ENCODE measurements around the gene DGCR2.

Gene DGCR2

DNA sequence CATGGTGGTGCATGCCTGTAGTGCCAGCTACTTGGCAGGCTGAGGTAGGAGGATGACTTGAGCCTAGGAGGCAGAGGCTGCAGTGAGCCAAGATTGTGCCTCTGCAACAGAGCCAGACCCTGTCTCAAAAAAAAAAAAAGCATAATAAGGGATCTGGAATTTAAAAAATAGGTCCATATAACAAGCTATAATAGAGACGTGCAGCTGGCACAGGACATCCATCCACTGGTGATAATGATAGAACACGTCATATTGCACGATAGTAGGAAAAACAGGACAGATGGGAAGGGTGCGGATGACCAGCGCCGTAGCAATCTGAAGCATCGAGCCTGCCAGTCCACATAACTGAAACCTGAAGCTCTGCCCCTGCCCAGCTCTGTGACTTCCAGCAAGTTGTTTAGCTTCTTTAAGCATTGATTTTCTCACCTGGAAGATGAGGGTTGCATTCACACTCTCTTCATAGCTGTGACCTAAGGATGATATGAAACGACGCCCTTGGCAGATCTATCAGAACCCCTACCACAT is 125.8 kb downstream of the DGCR2 start:
- Histone ChIP-seq H3K27me3 (ENCODE audit: control insufficient read depth in 1 of 2, insufficient read depth in 2 of 2, low read length in 2 of 2) (peaks cover 0 to 21% of the 10 kb centered on the region in 2 donors), H3K9ac (ENCODE audit: low read depth in 1 of 2, low read length in 2 of 2) (no peak overlapping the region), H3K36me3 (ENCODE audit: control insufficient read depth in 1 of 2, insufficient read depth in 2 of 2, low read length in 2 of 2) (no peaks in the 10 kb centered on the region), H3K9me3 (ENCODE audit: control insufficient read depth in 1 of 2, low read length in 2 of 2) (no peaks in the 10 kb centered on the region), H3K27ac (ENCODE audit: low read depth, low read length) (no peak overlapping the region), H3K4me1 (ENCODE audit: control insufficient read depth in 1 of 2, insufficient read depth in 2 of 2, low read length in 2 of 2) (no peaks in the 10 kb centered on the region), H3K4me3 (ENCODE audit: low read depth in 1 of 2, low read length in 2 of 2) (no peak overlapping the region)

DNA sequence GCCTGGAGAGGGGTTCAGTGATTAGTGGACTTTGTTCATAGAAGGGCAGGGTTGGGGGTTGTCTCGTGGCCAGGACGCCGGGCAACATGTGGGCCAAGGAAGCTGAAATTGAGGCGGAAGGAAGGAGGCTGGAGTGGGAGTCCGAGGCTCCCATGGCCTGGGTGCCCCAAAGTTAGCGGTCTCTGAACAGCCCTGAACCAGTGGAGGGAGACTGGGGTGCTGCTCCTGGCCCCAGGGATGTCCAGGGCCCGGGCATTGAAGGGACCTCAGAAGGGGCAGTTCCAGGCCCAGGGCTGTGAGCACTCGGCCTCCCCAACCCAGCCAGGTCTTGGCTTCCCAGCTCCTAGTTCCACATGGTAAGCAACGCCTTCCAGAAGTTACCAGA is 126.9 kb downstream of the DGCR2 start:
- Histone ChIP-seq H3K27me3 (ENCODE audit: control insufficient read depth in 1 of 2, insufficient read depth in 2 of 2, low read length in 2 of 2) (peaks cover 0 to 21% of the 10 kb centered on the region in 2 donors), H3K4me1 (ENCODE audit: control insufficient read depth in 1 of 2, insufficient read depth in 2 of 2, low read length in 2 of 2) (no peaks in the 10 kb centered on the region), H3K27ac (ENCODE audit: low read depth, low read length) (no peak overlapping the region), H3K9me3 (ENCODE audit: control insufficient read depth in 1 of 2, low read length in 2 of 2) (no peaks in the 10 kb centered on the region), H3K4me3 (ENCODE audit: low read depth in 1 of 2, low read length in 2 of 2) (no peak overlapping the region), H3K36me3 (ENCODE audit: control insufficient read depth in 1 of 2, insufficient read depth in 2 of 2, low read length in 2 of 2) (no peaks in the 10 kb centered on the region), H3K9ac (ENCODE audit: low read depth in 1 of 2, low read length in 2 of 2) (no peak overlapping the region)

DNA sequence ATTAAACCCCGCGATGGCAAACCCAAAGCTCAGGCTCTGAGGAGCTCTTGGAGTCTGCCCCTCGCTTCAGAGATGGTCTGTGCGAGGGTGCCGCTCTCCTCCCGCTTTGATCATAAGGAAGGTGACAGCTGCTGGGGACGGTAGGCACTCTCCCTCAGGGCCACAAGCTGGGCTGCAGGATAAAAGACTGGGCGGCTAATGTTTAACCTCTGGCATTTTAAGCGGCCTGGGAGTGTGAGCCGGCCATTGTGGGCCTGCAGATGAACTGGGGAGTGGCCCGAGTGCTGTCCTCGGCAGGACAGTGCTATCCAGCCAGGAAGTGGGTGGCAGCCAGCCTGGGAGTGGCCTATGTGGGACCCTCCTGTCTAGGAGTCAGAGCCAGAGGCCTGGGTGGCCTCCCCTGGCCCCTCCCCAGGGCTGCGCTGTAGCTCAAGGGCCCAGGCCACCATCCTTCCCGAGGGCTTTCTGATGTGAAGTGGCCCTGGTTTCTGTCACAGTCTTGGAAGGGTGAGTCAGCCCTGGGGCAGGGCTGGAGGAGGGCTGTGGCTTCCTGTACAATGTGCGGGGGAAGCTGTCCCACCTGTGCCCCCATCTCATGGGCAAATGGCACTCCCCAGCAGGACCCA is 127.4 kb downstream of the DGCR2 start:
- no peaks in the 10 kb centered on the region for H3K9me3 ChIP-seq (ENCODE audit: control insufficient read depth in 1 of 2, low read length in 2 of 2)
- H3K27me3 ChIP-seq (ENCODE audit: control insufficient read depth in 1 of 2, insufficient read depth in 2 of 2, low read length in 2 of 2), result peaks cover 0 to 21% of the 10 kb centered on the region in 2 donors
- no peaks in the 10 kb centered on the region for H3K4me1 ChIP-seq (ENCODE audit: control insufficient read depth in 1 of 2, insufficient read depth in 2 of 2, low read length in 2 of 2)
- H3K9ac ChIP-seq (ENCODE audit: low read depth in 1 of 2, low read length in 2 of 2), result no peak overlapping the region
- no peaks in the 10 kb centered on the region for H3K36me3 ChIP-seq (ENCODE audit: control insufficient read depth in 1 of 2, insufficient read depth in 2 of 2, low read length in 2 of 2)
- H3K27ac ChIP-seq (ENCODE audit: low read depth, low read length), result no peak overlapping the region
- no peak overlapping the region for H3K4me3 ChIP-seq (ENCODE audit: low read depth in 1 of 2, low read length in 2 of 2)

DNA sequence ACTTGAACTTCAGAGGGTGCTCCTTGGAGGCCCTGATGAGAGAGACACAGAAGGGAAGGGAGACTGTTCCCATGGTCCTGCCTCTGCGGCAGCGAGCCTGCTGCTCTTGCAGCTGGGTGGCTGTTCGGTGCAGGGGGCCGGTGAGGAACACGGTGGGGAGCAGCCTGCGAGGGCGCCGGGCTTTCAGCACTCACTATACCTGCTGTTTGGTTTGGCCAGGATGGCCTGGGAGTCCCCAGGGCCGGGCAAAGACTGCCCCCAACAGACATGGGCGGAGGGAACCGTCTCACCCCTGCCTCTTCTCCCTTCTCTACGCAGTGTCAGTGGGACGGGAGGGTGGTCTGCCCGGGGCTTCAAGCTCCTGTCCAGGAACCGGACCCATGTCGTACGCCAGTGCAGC is 128.2 kb downstream of the DGCR2 start:
- no peaks in the 10 kb centered on the region for H3K4me1 ChIP-seq (ENCODE audit: control insufficient read depth in 1 of 2, insufficient read depth in 2 of 2, low read length in 2 of 2)
- peaks cover 0 to 21% of the 10 kb centered on the region in 2 donors for H3K27me3 ChIP-seq (ENCODE audit: control insufficient read depth in 1 of 2, insufficient read depth in 2 of 2, low read length in 2 of 2)
- H3K9ac ChIP-seq (ENCODE audit: low read depth in 1 of 2, low read length in 2 of 2), result no peak overlapping the region
- no peaks in the 10 kb centered on the region for H3K36me3 ChIP-seq (ENCODE audit: control insufficient read depth in 1 of 2, insufficient read depth in 2 of 2, low read length in 2 of 2)
- H3K4me3 ChIP-seq (ENCODE audit: low read depth in 1 of 2, low read length in 2 of 2), result no peak overlapping the region
- H3K9me3 ChIP-seq (ENCODE audit: control insufficient read depth in 1 of 2, low read length in 2 of 2), result no peaks in the 10 kb centered on the region
- no peak overlapping the region for H3K27ac ChIP-seq (ENCODE audit: low read depth, low read length)

DNA sequence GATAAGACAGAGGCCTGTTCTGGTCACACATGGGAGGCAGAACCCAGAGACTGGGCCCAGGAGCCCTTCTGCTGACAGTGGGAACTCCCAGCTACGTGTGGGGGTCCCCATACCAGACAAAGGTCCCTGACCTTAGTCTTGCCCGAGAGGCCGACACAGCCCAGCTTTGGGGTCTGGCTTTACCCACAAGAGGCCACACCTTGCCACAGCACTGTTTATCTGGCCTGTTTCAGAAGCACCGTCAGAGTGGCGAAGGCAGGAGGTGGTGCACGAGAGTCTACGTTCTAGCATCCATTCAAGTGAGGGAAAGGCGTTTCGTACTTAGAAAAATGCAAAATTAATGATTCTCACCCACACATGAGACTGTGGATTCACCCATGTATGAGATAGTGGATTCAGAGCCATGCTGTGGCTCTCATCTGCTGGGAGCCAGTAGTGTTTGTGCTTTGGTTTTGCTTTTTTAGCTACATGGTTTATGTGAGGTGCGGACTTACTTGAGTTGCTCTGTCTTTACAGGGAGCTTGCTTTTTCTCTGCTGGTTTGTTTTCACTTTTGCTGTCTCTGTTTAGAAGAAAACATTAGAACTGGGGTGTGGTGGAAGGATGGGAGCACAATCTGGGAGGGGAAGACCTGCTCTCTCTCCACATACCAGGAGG is 129.5 kb downstream of the DGCR2 start:
- Histone ChIP-seq H3K4me1 (ENCODE audit: control insufficient read depth in 1 of 2, insufficient read depth in 2 of 2, low read length in 2 of 2) (no peaks in the 10 kb centered on the region), H3K9ac (ENCODE audit: low read depth in 1 of 2, low read length in 2 of 2) (no peak overlapping the region), H3K36me3 (ENCODE audit: control insufficient read depth in 1 of 2, insufficient read depth in 2 of 2, low read length in 2 of 2) (no peaks in the 10 kb centered on the region), H3K9me3 (ENCODE audit: control insufficient read depth in 1 of 2, low read length in 2 of 2) (no peaks in the 10 kb centered on the region), H3K27ac (ENCODE audit: low read depth, low read length) (no peak overlapping the region), H3K4me3 (ENCODE audit: low read depth in 1 of 2, low read length in 2 of 2) (no peak overlapping the region), H3K27me3 (ENCODE audit: control insufficient read depth in 1 of 2, insufficient read depth in 2 of 2, low read length in 2 of 2) (peaks cover 0 to 18% of the 10 kb centered on the region in 2 donors)

DNA sequence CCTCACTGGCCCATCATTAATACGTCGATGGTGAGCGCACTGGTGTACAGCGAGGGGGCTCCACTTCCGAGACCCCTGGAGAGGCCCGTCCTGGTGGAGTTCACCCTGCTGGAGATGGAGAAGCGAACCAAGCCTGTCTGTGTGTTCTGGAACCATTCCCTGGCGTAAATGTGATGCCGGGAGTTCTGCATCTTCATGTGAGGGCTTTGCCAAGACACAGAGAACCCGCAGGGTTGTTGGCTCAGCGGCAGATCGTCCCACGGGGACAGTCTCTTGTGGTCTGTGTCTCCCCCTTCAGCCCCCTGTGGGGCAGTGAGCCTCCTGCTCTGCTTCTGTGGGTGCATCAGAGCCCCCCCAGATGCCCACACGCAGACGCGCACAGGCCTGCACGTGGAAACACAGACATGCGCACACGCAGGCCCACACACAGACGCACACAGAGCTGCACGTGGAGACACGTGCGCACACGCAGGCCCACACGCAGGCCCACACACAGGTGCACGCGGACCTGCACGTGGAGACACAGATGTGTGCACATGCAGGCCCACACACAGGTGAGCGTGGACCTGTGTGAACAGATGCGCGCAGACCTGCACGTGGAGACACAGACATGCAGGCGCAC is 130.3 kb downstream of the DGCR2 start:
- Histone ChIP-seq H3K27ac (ENCODE audit: low read depth, low read length) (no peak overlapping the region), H3K36me3 (ENCODE audit: control insufficient read depth in 1 of 2, insufficient read depth in 2 of 2, low read length in 2 of 2) (no peaks in the 10 kb centered on the region), H3K4me3 (ENCODE audit: low read depth in 1 of 2, low read length in 2 of 2) (no peak overlapping the region), H3K27me3 (ENCODE audit: control insufficient read depth in 1 of 2, insufficient read depth in 2 of 2, low read length in 2 of 2) (peaks cover 0 to 14% of the 10 kb centered on the region in 2 donors), H3K4me1 (ENCODE audit: control insufficient read depth in 1 of 2, insufficient read depth in 2 of 2, low read length in 2 of 2) (no peaks in the 10 kb centered on the region), H3K9me3 (ENCODE audit: control insufficient read depth in 1 of 2, low read length in 2 of 2) (no peaks in the 10 kb centered on the region), H3K9ac (ENCODE audit: low read depth in 1 of 2, low read length in 2 of 2) (no peak overlapping the region)

DNA sequence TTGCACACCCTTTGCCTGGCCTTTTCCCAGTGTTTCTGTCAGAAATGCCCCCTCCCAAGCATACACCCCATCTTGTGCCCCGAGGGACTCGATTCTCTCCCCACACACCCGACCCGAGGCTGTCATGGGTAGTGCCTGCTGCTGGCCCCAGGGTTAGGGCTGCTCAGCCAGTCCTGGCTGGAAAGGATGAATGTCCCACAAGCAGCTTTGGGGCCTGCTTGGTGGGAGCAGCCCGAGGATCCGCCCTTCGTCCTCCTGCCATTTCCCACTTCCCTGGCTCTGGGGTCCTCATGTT is 131.1 kb downstream of the DGCR2 start:
- H3K36me3 ChIP-seq (ENCODE audit: control insufficient read depth in 1 of 2, insufficient read depth in 2 of 2, low read length in 2 of 2), result no peaks in the 10 kb centered on the region
- H3K9me3 ChIP-seq (ENCODE audit: control insufficient read depth in 1 of 2, low read length in 2 of 2), result no peaks in the 10 kb centered on the region
- no peak overlapping the region for H3K27ac ChIP-seq (ENCODE audit: low read depth, low read length)
- no peak overlapping the region for H3K9ac ChIP-seq (ENCODE audit: low read depth in 1 of 2, low read length in 2 of 2)
- peaks cover 0 to 9% of the 10 kb centered on the region in 2 donors for H3K27me3 ChIP-seq (ENCODE audit: control insufficient read depth in 1 of 2, insufficient read depth in 2 of 2, low read length in 2 of 2)
- H3K4me3 ChIP-seq (ENCODE audit: low read depth in 1 of 2, low read length in 2 of 2), result no peak overlapping the region
- no peaks in the 10 kb centered on the region for H3K4me1 ChIP-seq (ENCODE audit: control insufficient read depth in 1 of 2, insufficient read depth in 2 of 2, low read length in 2 of 2)

DNA sequence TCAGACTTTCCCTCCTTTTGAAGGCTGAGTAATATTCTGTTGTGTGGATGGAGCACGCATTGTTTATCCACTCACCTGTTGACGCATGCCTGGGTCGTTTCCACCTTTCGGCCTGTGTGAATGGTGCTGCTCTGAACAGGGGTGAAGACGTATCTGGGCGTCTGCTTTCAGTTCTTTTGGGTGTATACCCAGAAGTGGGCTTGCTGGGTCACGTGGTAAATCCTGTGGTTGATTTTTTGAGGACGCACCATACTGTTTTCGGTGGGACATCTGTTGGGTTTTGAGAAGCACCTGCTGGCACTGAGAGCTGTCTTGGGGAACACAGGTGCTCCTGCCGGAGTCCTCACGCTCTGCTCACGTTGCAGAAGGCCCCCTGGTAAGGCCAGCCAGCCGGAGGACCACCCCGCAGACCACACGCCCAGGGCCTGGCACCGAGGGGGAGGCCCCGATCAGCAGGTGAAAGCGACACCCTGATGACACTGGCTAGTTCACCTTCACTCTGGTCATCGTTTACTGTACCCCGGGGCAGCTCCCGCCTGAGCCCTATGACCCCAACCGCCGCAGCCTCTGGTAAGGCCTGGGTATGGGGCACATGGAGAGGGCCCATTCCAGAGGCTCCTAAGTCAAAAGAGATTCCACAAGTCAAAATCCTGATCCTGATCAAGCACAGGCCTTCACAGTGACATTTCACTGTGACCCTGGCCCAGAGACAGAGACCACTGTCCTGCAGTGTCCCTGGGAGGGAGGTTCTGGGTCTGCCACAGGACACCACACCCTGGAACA is 131.7 kb downstream of the DGCR2 start:
- Histone ChIP-seq H3K27ac (ENCODE audit: low read depth, low read length) (no peak overlapping the region), H3K9ac (ENCODE audit: low read depth in 1 of 2, low read length in 2 of 2) (no peak overlapping the region), H3K36me3 (ENCODE audit: control insufficient read depth in 1 of 2, insufficient read depth in 2 of 2, low read length in 2 of 2) (no peaks in the 10 kb centered on the region), H3K27me3 (ENCODE audit: control insufficient read depth in 1 of 2, insufficient read depth in 2 of 2, low read length in 2 of 2) (peaks cover 0 to 9% of the 10 kb centered on the region in 2 donors), H3K4me1 (ENCODE audit: control insufficient read depth in 1 of 2, insufficient read depth in 2 of 2, low read length in 2 of 2) (no peaks in the 10 kb centered on the region), H3K9me3 (ENCODE audit: control insufficient read depth in 1 of 2, low read length in 2 of 2) (no peaks in the 10 kb centered on the region), H3K4me3 (ENCODE audit: low read depth in 1 of 2, low read length in 2 of 2) (no peak overlapping the region)

DNA sequence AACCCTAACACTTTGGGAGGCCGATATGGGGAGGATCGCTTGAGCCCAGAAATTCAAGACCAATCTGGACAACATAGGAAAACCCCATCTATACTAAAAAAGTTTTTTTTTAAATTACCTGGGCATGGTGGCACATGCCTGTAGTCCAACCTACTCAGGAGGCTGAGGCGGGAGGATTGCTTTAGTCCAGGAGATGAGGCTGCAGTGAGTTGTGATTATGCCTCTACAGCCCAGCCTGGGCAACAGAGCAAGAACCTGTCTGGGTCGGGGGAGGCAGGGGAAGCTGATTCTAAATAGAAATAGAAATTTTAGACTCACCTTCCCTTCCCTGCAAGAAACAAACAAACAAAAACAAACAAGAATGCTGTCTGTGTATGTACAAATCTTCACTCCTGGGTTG is 133.3 kb downstream of the DGCR2 start:
- Histone ChIP-seq H3K36me3 (ENCODE audit: control insufficient read depth in 1 of 2, insufficient read depth in 2 of 2, low read length in 2 of 2) (no peaks in the 10 kb centered on the region), H3K4me3 (ENCODE audit: low read depth in 1 of 2, low read length in 2 of 2) (no peak overlapping the region), H3K4me1 (ENCODE audit: control insufficient read depth in 1 of 2, insufficient read depth in 2 of 2, low read length in 2 of 2) (no peaks in the 10 kb centered on the region), H3K27ac (ENCODE audit: low read depth, low read length) (no peak overlapping the region), H3K9ac (ENCODE audit: low read depth in 1 of 2, low read length in 2 of 2) (no peak overlapping the region), H3K27me3 (ENCODE audit: control insufficient read depth in 1 of 2, insufficient read depth in 2 of 2, low read length in 2 of 2) (peaks cover 0 to 9% of the 10 kb centered on the region in 2 donors), H3K9me3 (ENCODE audit: control insufficient read depth in 1 of 2, low read length in 2 of 2) (no peaks in the 10 kb centered on the region)

DNA sequence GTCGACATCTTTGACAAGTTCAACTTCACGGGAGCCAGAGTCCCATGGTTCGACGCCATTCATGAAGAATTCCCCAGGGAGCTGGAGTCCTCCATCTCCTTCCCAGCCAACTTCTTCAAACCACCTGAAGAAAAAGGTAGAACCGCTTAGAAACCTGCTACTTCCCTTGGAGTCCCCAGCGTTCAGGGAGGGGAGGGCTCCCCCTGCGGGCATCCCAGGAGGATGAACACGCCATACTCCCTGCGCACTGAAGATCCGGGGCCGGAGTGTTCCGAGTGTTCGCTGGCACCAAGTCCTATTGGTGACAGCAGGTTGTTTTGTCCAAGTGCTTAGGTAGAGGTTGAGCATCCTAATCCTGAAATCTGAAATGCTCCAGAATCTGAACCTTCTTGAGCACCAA is 134.4 kb downstream of the DGCR2 start:
- H3K4me3 ChIP-seq (ENCODE audit: low read depth in 1 of 2, low read length in 2 of 2), result no peak overlapping the region
- no peaks in the 10 kb centered on the region for H3K4me1 ChIP-seq (ENCODE audit: control insufficient read depth in 1 of 2, insufficient read depth in 2 of 2, low read length in 2 of 2)
- H3K36me3 ChIP-seq (ENCODE audit: control insufficient read depth in 1 of 2, insufficient read depth in 2 of 2, low read length in 2 of 2), result no peaks in the 10 kb centered on the region
- no peak overlapping the region for H3K27ac ChIP-seq (ENCODE audit: low read depth, low read length)
- H3K9ac ChIP-seq (ENCODE audit: low read depth in 1 of 2, low read length in 2 of 2), result no peak overlapping the region
- H3K9me3 ChIP-seq (ENCODE audit: control insufficient read depth in 1 of 2, low read length in 2 of 2), result no peaks in the 10 kb centered on the region
- H3K27me3 ChIP-seq (ENCODE audit: control insufficient read depth in 1 of 2, insufficient read depth in 2 of 2, low read length in 2 of 2), result peaks cover 0 to 2% of the 10 kb centered on the region in 2 donors

Data from duodenal mucosa (tissue), 2 donors.